ENCODE data around the gene SEMA3A. TPM values are rescaled to one million over a fixed set of nuclear protein-coding genes. Genes with fewer than 3 reads are reported as not detected.

SEMA3A gene
- total RNA-seq, 1 experiment from 2014 or later = 32.2 TPM

GRCh38 chr7:84207615-84208014 is 13.0 kb upstream of the SEMA3A start:
- CTCF ChIA-PET = no interaction called here
- peak overlapping the region; percentile 77 for H3K27ac Mint-ChIP-seq
- no peaks in the 10 kb centered on the region for H3K36me3 Mint-ChIP-seq
- POLR2A ChIA-PET = interaction anchor here (0.6 to 0.7 kb wide), 2 partner anchors 23 to 219 kb away, joined by 3 to 4 read pairs; no protein-coding TSS in a partner anchor
- peaks cover 61% of the 10 kb centered on the region for H3K4me1 Mint-ChIP-seq
- ATAC-seq = peak; percentile 43
- peaks cover 4% of the 10 kb centered on the region; the same call in 1 of the 2 replicates for H3K9me3 Mint-ChIP-seq
- DNase-seq (ENCODE audit: low spot score) = no peak
- no peaks in the 10 kb centered on the region for H3K27me3 Mint-ChIP-seq (ENCODE audit: low read depth)
- TF ChIP-seq CREM (CRISPR knock-in tag; IDR thresholded peaks at IDR 0.05) (no peak), CREB1 (CRISPR knock-in tag; IDR thresholded peaks at IDR 0.05) (no peak)
- peak overlapping the region; percentile 26 for H3K4me3 Mint-ChIP-seq

DNA sequence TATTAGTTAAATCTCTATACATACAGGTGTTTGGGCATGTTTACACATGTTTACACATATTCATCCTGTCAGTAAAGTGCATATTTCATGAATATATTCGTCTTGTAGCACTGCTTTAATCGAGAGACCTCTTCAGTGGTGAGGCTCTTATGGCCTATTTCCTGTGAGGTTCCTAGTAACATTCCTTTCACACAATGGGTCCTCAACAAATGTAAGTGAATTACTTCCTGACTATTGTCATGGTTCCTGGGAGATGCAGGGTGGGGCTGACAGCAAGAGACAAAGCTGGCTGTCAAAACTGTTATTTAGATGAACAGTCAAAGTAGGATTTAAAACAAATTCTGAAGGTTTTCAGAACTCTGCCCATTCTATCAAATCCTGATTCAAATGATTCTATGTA is 12.4 kb upstream of the SEMA3A start:
- TF ChIP-seq SMAD3 (CRISPR knock-in tag; IDR thresholded peaks at IDR 0.05; ENCODE audit: borderline replicate concordance) = no peak
- TF ChIP-seq, protein P1, sequence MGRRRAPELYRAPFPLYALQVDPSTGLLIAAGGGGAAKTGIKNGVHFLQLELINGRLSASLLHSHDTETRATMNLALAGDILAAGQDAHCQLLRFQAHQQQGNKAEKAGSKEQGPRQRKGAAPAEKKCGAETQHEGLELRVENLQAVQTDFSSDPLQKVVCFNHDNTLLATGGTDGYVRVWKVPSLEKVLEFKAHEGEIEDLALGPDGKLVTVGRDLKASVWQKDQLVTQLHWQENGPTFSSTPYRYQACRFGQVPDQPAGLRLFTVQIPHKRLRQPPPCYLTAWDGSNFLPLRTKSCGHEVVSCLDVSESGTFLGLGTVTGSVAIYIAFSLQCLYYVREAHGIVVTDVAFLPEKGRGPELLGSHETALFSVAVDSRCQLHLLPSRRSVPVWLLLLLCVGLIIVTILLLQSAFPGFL (CRISPR knock-in tag; IDR thresholded peaks at IDR 0.05; ENCODE audit: borderline replicate concordance) = no peak
- TF ChIP-seq TEAD1 (CRISPR knock-in tag; IDR thresholded peaks at IDR 0.05) = peak; percentile 92; the same call in 1 of the 2 replicates
- peak; percentile 52; the same call in 1 of the 2 replicates for TF ChIP-seq ETV6 (CRISPR knock-in tag; IDR thresholded peaks at IDR 0.05)
- TF ChIP-seq FOXP4 (CRISPR knock-in tag; IDR thresholded peaks at IDR 0.05) = peak; percentile 68; the same call in 1 of the 2 replicates
- TF ChIP-seq SP1 (CRISPR knock-in tag; conservative IDR thresholded peaks at IDR 0.05) = 0 out of 2 replicates have a peak, but pooled peaks have one; percentile 46
- peak overlapping the region; percentile 77 for H3K27ac Mint-ChIP-seq
- CTCF ChIA-PET = no interaction called here
- peaks cover 65% of the 10 kb centered on the region for H3K4me1 Mint-ChIP-seq
- DNase-seq (ENCODE audit: low spot score) = no peak
- peak overlapping the region; percentile 26 for H3K4me3 Mint-ChIP-seq
- no peaks in the 10 kb centered on the region for H3K36me3 Mint-ChIP-seq
- POLR2A ChIA-PET = interaction anchor here (0.6 to 0.7 kb wide), 2 partner anchors 22 to 219 kb away, joined by 3 to 4 read pairs; no protein-coding TSS in a partner anchor
- peaks cover 4% of the 10 kb centered on the region; the same call in 1 of the 2 replicates for H3K9me3 Mint-ChIP-seq
- H3K27me3 Mint-ChIP-seq (ENCODE audit: low read depth) = no peaks in the 10 kb centered on the region
- peak; percentile 99 for ATAC-seq

DNA sequence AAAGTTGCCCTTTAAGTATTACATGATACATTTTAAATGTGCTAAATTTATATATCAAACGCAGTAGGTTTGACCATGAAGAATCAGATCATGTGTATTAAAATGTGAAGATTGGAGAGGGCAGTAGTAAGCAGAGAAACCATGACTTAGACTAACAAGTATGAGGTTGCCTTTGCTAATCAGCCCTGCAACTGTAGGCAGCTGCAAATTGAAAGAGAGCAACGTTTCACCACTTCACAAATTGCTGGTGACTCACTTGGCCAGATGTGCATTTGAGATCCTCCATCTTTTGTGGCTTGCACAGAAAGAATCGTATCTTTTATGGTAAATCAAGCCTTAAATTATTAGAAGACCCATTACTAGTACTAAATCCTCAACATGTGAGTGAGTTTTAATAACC is 10.1 kb upstream of the SEMA3A start:
- no peaks in the 10 kb centered on the region for H3K36me3 Mint-ChIP-seq
- DNase-seq (ENCODE audit: low spot score) (no peak), ATAC-seq (no peak)
- no peaks in the 10 kb centered on the region for H3K27me3 Mint-ChIP-seq (ENCODE audit: low read depth)
- H3K4me3 Mint-ChIP-seq = no peak overlapping the region
- peaks cover 74% of the 10 kb centered on the region for H3K4me1 Mint-ChIP-seq
- no peaks in the 10 kb centered on the region for H3K9me3 Mint-ChIP-seq
- H3K27ac Mint-ChIP-seq = peak overlapping the region; percentile 37
- ChIA-PET POLR2A (no interaction called here), CTCF (no interaction called here)
- TF ChIP-seq USF2 (CRISPR knock-in tag; IDR thresholded peaks at IDR 0.05) (no peak), FOXP1 (CRISPR knock-in tag; IDR thresholded peaks at IDR 0.05; ENCODE audit: borderline replicate concordance) (no peak), ESRRA (CRISPR knock-in tag; IDR thresholded peaks at IDR 0.05; ENCODE audit: borderline replicate concordance) (no peak), ZNF671 (CRISPR knock-in tag; IDR thresholded peaks at IDR 0.05) (no peak), RELA (CRISPR knock-in tag; IDR thresholded peaks at IDR 0.05; ENCODE audit: borderline replicate concordance) (no peak), USF1 (CRISPR knock-in tag; IDR thresholded peaks at IDR 0.05) (no peak), GTF2I (CRISPR knock-in tag; conservative IDR thresholded peaks at IDR 0.05) (no peak), NFE2L1 (CRISPR knock-in tag; IDR thresholded peaks at IDR 0.05) (no peak), ATF1 (CRISPR knock-in tag; IDR thresholded peaks at IDR 0.05) (no peak), TCF7 (CRISPR knock-in tag; IDR thresholded peaks at IDR 0.05; ENCODE audit: low read depth) (no peak)
- TF ChIP-seq, protein P2, sequence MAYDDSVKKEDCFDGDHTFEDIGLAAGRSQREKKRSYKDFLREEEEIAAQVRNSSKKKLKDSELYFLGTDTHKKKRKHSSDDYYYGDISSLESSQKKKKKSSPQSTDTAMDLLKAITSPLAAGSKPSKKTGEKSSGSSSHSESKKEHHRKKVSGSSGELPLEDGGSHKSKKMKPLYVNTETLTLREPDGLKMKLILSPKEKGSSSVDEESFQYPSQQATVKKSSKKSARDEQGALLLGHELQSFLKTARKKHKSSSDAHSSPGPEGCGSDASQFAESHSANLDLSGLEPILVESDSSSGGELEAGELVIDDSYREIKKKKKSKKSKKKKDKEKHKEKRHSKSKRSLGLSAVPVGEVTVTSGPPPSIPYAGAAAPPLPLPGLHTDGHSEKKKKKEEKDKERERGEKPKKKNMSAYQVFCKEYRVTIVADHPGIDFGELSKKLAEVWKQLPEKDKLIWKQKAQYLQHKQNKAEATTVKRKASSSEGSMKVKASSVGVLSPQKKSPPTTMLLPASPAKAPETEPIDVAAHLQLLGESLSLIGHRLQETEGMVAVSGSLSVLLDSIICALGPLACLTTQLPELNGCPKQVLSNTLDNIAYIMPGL (CRISPR knock-in tag; IDR thresholded peaks at IDR 0.05) = no peak
- TF ChIP-seq, protein P3, sequence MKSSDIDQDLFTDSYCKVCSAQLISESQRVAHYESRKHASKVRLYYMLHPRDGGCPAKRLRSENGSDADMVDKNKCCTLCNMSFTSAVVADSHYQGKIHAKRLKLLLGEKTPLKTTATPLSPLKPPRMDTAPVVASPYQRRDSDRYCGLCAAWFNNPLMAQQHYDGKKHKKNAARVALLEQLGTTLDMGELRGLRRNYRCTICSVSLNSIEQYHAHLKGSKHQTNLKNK (CRISPR knock-in tag; IDR thresholded peaks at IDR 0.05) = no peak
